Endothelial cell of umbilical vein (primary cell): Measurements from ENCODE around the gene INHA. TPM values are rescaled to one million over a fixed set of nuclear protein-coding genes. Genes with fewer than 3 reads are reported as not detected.

Experiments
- BruUV-seq: library from RNA; stranded (reverse); fragments of 400-500 nt; replicated peaks from 2 replicates; lab custom pipeline; 2021; lab: Mats Ljungman, UMichigan
- CTCF ChIA-PET: fragments of 300-600, 350-600 bp; sonication (Branson Sonifier 250); formaldehyde crosslinking; loops from one replicate; lab custom pipeline; 2021; ENCODE audit warnings: antibody characterized with exemption, inconsistent platforms; lab: Charles Lee
- POLR2A ChIA-PET: fragments of 300-600, 350-600 bp; sonication (Branson Sonifier 250); formaldehyde crosslinking; loops from one replicate; lab custom pipeline; 2021; ENCODE audit warnings: antibody characterized with exemption, inconsistent platforms; lab: Charles Lee
- DNase-seq: peaks from one replicate; pipeline ENCODE4 v3.0.0-alpha.2; 2011; ENCODE audit warnings: low read depth, low spot score
- FAIRE-seq: peaks from 2 replicates; lab custom pipeline; 2011; peaks lifted over from hg19 to GRCh38; lab: Jason Lieb, UNC
- H2AFZ ChIP-seq: 2 replicates; pipeline ENCODE4 v1.6.0; 2012; ENCODE audit warnings: low read depth, low read length, control low read depth, inconsistent platforms
- H3K27ac ChIP-seq: 2 replicates; pipeline ENCODE4 v1.5.1; 2011; ENCODE audit warnings: low read depth, mild to moderate bottlenecking, control low read depth, low read length, moderate library complexity; ENCODE audit not compliant: insufficient read depth
- H3K27me3 ChIP-seq, 2 experiments: 2 replicates each; pipeline versions ENCODE4 v1.6.0 to v1.6.1; 2011; ENCODE audit warnings: low read length in 2 of 2, mixed read lengths in 1 of 2; ENCODE audit not compliant: control insufficient read depth in 2 of 2, insufficient read depth in 2 of 2
- H3K36me3 ChIP-seq, 2 experiments: 2 replicates in 1 of 2; 3 replicates in 1 of 2; pipeline ENCODE4 v1.5.1; 2011; ENCODE audit warnings: low read length in 2 of 2, mild to moderate bottlenecking in 1 of 2, moderate library complexity in 1 of 2; ENCODE audit not compliant: control insufficient read depth in 2 of 2, insufficient read depth in 2 of 2; ENCODE audit errors: extremely low read depth in 1 of 2
- H3K4me1 ChIP-seq: 3 replicates; pipeline ENCODE4 v1.5.1; 2011; ENCODE audit warnings: mild to moderate bottlenecking, low read length; ENCODE audit not compliant: control insufficient read depth, insufficient read depth; ENCODE audit errors: extremely low read depth
- H3K4me2 ChIP-seq: 2 replicates; pipeline ENCODE4 v1.6.1; 2011; ENCODE audit warnings: low read length, control low read depth, mixed read lengths; ENCODE audit not compliant: insufficient read depth
- H3K4me3 ChIP-seq, 3 experiments: fragments of 200-600 bp in 1 of 3; sonication (generic), shearing (Covaris generic) in 1 of 3; replicated peaks in 1 of 3; 2 replicates each; pipeline ENCODE4 v1.5.1; 2011 to 2016; ENCODE audit warnings: control low read depth in 3 of 3, low read length in 3 of 3, mild to moderate bottlenecking in 2 of 3, inconsistent platforms in 1 of 3, low read depth in 1 of 3, moderate library complexity in 1 of 3; ENCODE audit not compliant: insufficient read depth in 1 of 3
- H3K79me2 ChIP-seq: 2 replicates; pipeline ENCODE4 v1.6.0; 2012; ENCODE audit warnings: low read length, inconsistent platforms; ENCODE audit not compliant: control insufficient read depth, insufficient read depth
- H3K9ac ChIP-seq: replicated peaks from 2 replicates; pipeline ENCODE3; 2011; ENCODE audit warnings: low read length, control low read depth; ENCODE audit not compliant: insufficient read depth; ENCODE audit errors: extremely low read depth
- H3K9me1 ChIP-seq: replicated peaks from 3 replicates; pipeline ENCODE4 v1.6.0; 2011; ENCODE audit warnings: mild to moderate bottlenecking, low read length; ENCODE audit not compliant: control insufficient read depth, insufficient read depth; ENCODE audit errors: extremely low read depth
- H3K9me3 ChIP-seq: replicated peaks from 2 replicates; pipeline ENCODE4 v1.5.1; 2012; ENCODE audit warnings: low read length, inconsistent platforms; ENCODE audit not compliant: control insufficient read depth, insufficient read depth
- H4K20me1 ChIP-seq: replicated peaks from 2 replicates; pipeline ENCODE3; 2011; ENCODE audit warnings: mild to moderate bottlenecking, low read length; ENCODE audit not compliant: control insufficient read depth, insufficient read depth; ENCODE audit errors: extremely low read depth
- CTCF ChIP-seq, 2 donors: IDR thresholded peaks; 1 replicate in 1 of 2; 2 replicates in 1 of 2; pipeline ENCODE4 v1.5.1; 2011; ENCODE audit warnings: low read length in 2 of 2, mild to moderate bottlenecking in 2 of 2, moderate library complexity in 2 of 2, control low read depth in 1 of 2, inconsistent platforms in 1 of 2, low read depth in 1 of 2; ENCODE audit not compliant: insufficient read depth in 1 of 2; ENCODE audit errors: extremely low read depth in 1 of 2
- EZH2 ChIP-seq: IDR thresholded peaks from 2 replicates; pipeline ENCODE4 v1.6.1; 2012; ENCODE audit warnings: borderline replicate concordance, low read depth, mild to moderate bottlenecking, moderate library complexity, low read length, inconsistent platforms; ENCODE audit not compliant: severe bottlenecking
- FOS ChIP-seq: IDR thresholded peaks from 2 replicates; pipeline ENCODE4 v1.6.1; 2011; ENCODE audit warnings: mild to moderate bottlenecking, low read length, moderate library complexity, borderline replicate concordance; ENCODE audit not compliant: insufficient read depth
- GATA2 ChIP-seq: IDR thresholded peaks from 2 replicates; pipeline ENCODE4 v1.7.0; 2011; ENCODE audit warnings: low read depth, mild to moderate bottlenecking, moderate library complexity, mixed read lengths, low read length; ENCODE audit not compliant: insufficient read length, insufficient read depth
- JUN ChIP-seq: IDR thresholded peaks from 2 replicates; pipeline ENCODE4 v1.6.1; 2011; ENCODE audit warnings: borderline replicate concordance, low read depth; ENCODE audit not compliant: insufficient read length, insufficient read depth
- MAX ChIP-seq: IDR thresholded peaks from 2 replicates; pipeline ENCODE4 v1.6.1; 2011; ENCODE audit not compliant: insufficient read depth, insufficient read length
- MYC ChIP-seq: IDR thresholded peaks from one replicate; pipeline ENCODE4 v1.6.1; 2011; ENCODE audit warnings: mild to moderate bottlenecking, low read depth, low read length
- POLR2A ChIP-seq: IDR thresholded peaks from 2 replicates; pipeline ENCODE4 v1.6.1; 2012; ENCODE audit warnings: low read depth, mild to moderate bottlenecking, control low read depth, low read length
- POLR2AphosphoS5 ChIP-seq: IDR thresholded peaks from 2 replicates; pipeline ENCODE4 v1.6.1; 2012; ENCODE audit warnings: low read depth, mild to moderate bottlenecking, control low read depth, low read length, moderate library complexity; ENCODE audit not compliant: insufficient read depth
- dilution Hi-C: fragments of 300-500 bp; cut with MboI; formaldehyde crosslinking; loops from one replicate; pipeline ENCODE4 v1.15.0; 2019; ENCODE audit warnings: low sequenced_read_pairs; ENCODE audit not compliant: extremely low pct_ligation_motif_present
- intact Hi-C: fragments of 100-400 bp; cut with micrococcal nuclease; formaldehyde crosslinking; loops from one replicate; pipeline ENCODE4 v1.10.0; 2022
- polyA plus RNA-seq, 4 experiments: library from polyadenylated mRNA; depleted of rRNA in 3 of 4; stranded (reverse) in 3 of 4; unstranded in 1 of 4; fragments of >200 nt; gene quantifications; 2 replicates each; pipeline versions ENCODE4 v1.2.1 to v1.2.3, GENCODE V29; 2011 to 2012; ENCODE audit warnings: missing spikeins in 1 of 4
- total RNA-seq: library from RNA; stranded (reverse); gene quantifications from 2 replicates; pipeline ENCODE4 v1.2.3, GENCODE V29; 2021

The INHA gene
- total and polyA plus RNA-seq, 2 donors (not counting 3 experiments of a cell fraction or from before 2014, with no cell fraction given), result 0.06 TPM; not detected in 1

GRCh38 chr2:219621935-219622334, 49.8 kb downstream of the INHA start:
- BruUV-seq, result no TSS peak
- no peak overlapping the region for H2AFZ ChIP-seq
- H3K36me3 ChIP-seq, result no peaks in the 10 kb centered on the region
- no peaks in the 10 kb centered on the region for H3K9me1 ChIP-seq
- no peaks in the 10 kb centered on the region for H3K4me1 ChIP-seq
- no peak overlapping the region for H3K4me3 ChIP-seq
- ChIA-PET CTCF (interaction anchor here (0.9 kb wide), 1 partner anchor 21 kb away, joined by 3 read pairs; no protein-coding TSS in a partner anchor), POLR2A (no interaction called here)
- intact Hi-C loops, result no loop called here
- no peaks in the 10 kb centered on the region for H4K20me1 ChIP-seq
- no peak overlapping the region for H3K4me2 ChIP-seq
- TF ChIP-seq JUN, result no peak
- TF ChIP-seq MAX, result no peak
- TF ChIP-seq POLR2AphosphoS5, result no peak
- TF ChIP-seq POLR2A, result no peak
- no peak for TF ChIP-seq CTCF (IDR thresholded peaks at IDR 0.05; ENCODE audit: extremely low read depth in 1 of 2, insufficient read depth in 1 of 2, low read depth in 1 of 2, low read length in 2 of 2)
- TF ChIP-seq GATA2, result no peak
- no peak for TF ChIP-seq MYC
- TF ChIP-seq FOS, result no peak
- no peak for TF ChIP-seq EZH2
- FAIRE-seq (no peak), DNase-seq (no peak)
- no peaks in the 10 kb centered on the region for H3K79me2 ChIP-seq
- H3K27me3 ChIP-seq, result peaks cover 10 to 11% of the 10 kb centered on the region in 2 experiments
- no peak overlapping the region for H3K27ac ChIP-seq
- no peaks in the 10 kb centered on the region for H3K9me3 ChIP-seq
- no peak overlapping the region for H3K9ac ChIP-seq
- dilution Hi-C loops, result no loop called here
